Activated naive CD4-positive, alpha-beta T cell treated with anti-CD3 and anti-CD28 coated beads, Interleukin-2, amount 50 U/mL, for 24 hours (primary cell): ENCODE measurements around the gene CAMK4.

Experiments
- H3K27ac Mint-ChIP-seq: one replicate; pipeline ENCODE4 v1.8.0; 2021; ENCODE audit warnings: mild to moderate bottlenecking, mixed read lengths
- H3K27me3 Mint-ChIP-seq: one replicate; pipeline ENCODE4 v1.8.0; 2021; ENCODE audit warnings: mixed read lengths
- H3K36me3 Mint-ChIP-seq: one replicate; pipeline ENCODE4 v1.8.0; 2021; ENCODE audit warnings: mixed read lengths
- H3K4me1 Mint-ChIP-seq: one replicate; pipeline ENCODE4 v1.8.0; 2021; ENCODE audit warnings: mixed read lengths
- H3K4me3 Mint-ChIP-seq: one replicate; pipeline ENCODE4 v1.8.0; 2021; ENCODE audit warnings: mild to moderate bottlenecking, mixed read lengths
- H3K9me3 Mint-ChIP-seq: one replicate; pipeline ENCODE4 v1.8.0; 2021; ENCODE audit warnings: mixed read lengths

The CAMK4 gene

DNA sequence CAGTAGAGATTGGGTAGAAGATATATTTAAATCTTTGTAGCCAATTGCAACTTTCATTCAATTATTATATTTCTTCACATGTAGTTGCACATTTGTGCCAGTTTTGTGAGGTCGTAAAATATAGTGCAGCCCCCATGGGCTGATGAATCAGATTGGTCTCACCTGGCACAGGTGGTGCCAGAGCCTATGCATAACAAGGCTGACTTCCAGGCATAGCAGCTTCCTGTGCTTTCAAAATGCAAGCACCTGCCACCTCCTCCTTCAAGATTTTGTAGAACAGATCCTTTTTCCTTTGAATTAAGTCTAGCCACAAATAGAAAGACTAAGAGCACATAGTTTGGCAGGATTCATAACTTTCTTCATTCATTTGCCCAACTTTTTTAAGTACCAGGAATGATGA lies 201.0 kb downstream of the CAMK4 start:
- no peak overlapping the region for H3K4me3 Mint-ChIP-seq
- H3K4me1 Mint-ChIP-seq: peaks cover 63% of the 10 kb centered on the region
- peaks cover 37% of the 10 kb centered on the region for H3K36me3 Mint-ChIP-seq
- no peak overlapping the region for H3K27ac Mint-ChIP-seq
- no peaks in the 10 kb centered on the region for H3K27me3 Mint-ChIP-seq
- H3K9me3 Mint-ChIP-seq: peaks cover 11% of the 10 kb centered on the region

DNA sequence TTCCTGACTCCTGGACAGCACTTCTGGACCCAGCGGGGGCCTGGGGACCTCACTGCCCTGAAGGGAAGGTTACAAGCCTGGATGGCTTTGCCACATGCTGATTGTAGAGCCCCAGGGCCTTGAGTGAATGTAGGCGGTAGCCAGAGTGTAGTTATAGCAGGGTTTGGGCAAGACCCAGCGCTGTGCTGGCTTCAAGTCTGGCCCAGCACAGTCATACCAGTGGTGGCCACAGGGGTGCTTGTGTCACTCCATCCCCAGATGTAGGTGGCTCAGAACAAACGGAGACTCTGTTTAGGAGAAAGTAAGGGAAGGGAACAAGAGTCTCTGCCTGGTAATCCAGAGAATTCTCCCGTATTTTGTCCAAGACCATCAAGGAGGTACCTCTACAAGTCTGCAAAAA lies 203.6 kb downstream of the CAMK4 start:
- H3K27me3 Mint-ChIP-seq: no peaks in the 10 kb centered on the region
- peaks cover 23% of the 10 kb centered on the region for H3K9me3 Mint-ChIP-seq

DNA sequence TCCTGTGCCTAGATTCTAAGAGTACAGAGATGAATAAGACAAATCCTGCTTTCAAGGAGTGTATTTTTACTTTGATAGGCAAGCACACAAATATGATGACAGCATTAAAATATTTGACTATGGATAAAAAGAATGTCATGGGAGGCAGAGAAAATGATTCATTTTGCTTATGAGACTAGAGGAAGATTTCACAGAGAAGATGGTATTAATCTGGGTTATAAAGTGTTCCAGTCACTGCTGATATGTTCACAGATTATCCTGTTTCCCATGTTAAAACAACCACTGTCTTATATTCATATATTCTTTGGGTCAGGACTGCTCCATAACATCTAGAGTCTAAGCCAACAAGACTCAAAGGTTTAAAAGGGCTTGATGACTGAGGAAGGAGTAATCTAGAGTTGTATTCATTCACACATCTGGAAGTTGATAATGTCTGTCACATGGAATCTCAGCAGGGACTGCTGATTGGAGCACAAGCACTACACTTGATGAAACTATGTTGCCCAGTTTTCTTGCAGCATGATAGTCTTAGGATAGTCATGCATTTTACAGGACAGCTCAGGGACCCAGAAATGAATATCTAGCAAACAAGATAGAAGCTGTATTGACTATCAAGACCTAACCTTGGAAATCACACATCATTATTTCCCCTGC lies 208.8 kb downstream of the CAMK4 start:
- Mint-ChIP-seq H3K4me1 (peaks cover 56% of the 10 kb centered on the region), H3K36me3 (peaks cover 22% of the 10 kb centered on the region), H3K9me3 (peaks cover 23% of the 10 kb centered on the region), H3K27ac (no peak overlapping the region), H3K27me3 (no peaks in the 10 kb centered on the region), H3K4me3 (no peak overlapping the region)

More for the DNA sequence above, 203.6 kb downstream of the CAMK4 start:
- H3K4me1 Mint-ChIP-seq: peaks cover 65% of the 10 kb centered on the region
- H3K4me3 Mint-ChIP-seq: no peak overlapping the region
- no peak overlapping the region for H3K27ac Mint-ChIP-seq
- H3K36me3 Mint-ChIP-seq: peaks cover 31% of the 10 kb centered on the region

DNA sequence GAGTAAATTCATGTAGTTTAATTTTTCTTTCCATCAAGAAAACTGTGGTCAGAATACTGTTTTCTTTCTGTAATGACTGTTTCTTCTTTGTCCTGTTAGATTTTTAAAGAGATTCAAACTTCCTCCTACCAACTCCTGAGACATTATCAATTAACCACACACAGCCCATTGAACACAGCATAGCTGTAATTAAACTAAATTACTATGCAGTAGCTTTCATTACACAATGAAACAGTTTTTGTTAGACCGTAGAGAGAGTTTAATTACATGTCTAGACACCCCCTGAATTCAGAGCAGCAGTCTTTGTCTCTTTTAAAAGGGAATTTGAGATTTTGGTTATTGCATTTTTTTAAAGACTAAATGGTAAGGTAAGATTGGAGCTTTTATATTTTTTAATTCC lies 210.6 kb downstream of the CAMK4 start:
- peaks cover 14% of the 10 kb centered on the region for H3K36me3 Mint-ChIP-seq
- H3K9me3 Mint-ChIP-seq: peaks cover 13% of the 10 kb centered on the region
- H3K4me1 Mint-ChIP-seq: peaks cover 49% of the 10 kb centered on the region
- no peak overlapping the region for H3K27ac Mint-ChIP-seq
- H3K27me3 Mint-ChIP-seq: no peaks in the 10 kb centered on the region
- no peak overlapping the region for H3K4me3 Mint-ChIP-seq

DNA sequence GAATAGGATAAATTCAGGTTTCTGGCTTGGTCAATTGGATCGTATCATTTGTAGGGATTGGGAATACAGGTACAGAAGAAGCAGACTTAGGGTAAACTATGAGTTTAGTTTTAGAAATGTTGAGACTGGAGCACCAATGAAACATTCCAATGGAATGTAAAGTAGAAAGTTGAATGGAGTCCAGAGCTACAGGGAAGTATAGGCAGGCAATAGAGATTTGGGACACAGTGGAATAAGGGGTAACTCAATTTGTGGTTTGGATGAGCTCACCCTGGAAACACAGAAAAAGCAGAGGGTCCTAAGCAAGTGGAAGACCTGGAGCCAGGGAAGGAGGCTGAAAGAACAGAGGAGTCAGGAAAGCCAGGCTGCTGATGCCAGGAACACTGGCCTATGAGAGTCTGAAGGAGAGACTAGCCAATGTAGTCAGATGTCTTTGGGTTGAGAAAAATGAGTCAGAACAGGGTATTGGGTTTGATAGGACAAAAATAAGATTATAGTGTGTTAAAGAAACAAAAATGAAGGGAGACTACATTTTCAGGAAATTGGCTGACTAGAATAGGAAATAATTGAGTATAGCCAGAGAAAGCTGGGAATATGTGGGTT lies 215.4 kb downstream of the CAMK4 start:
- Mint-ChIP-seq H3K4me1 (peaks cover 34% of the 10 kb centered on the region), H3K27me3 (no peaks in the 10 kb centered on the region), H3K4me3 (no peak overlapping the region), H3K9me3 (no peaks in the 10 kb centered on the region), H3K27ac (peak overlapping the region; percentile 32), H3K36me3 (peaks cover 13% of the 10 kb centered on the region)

DNA sequence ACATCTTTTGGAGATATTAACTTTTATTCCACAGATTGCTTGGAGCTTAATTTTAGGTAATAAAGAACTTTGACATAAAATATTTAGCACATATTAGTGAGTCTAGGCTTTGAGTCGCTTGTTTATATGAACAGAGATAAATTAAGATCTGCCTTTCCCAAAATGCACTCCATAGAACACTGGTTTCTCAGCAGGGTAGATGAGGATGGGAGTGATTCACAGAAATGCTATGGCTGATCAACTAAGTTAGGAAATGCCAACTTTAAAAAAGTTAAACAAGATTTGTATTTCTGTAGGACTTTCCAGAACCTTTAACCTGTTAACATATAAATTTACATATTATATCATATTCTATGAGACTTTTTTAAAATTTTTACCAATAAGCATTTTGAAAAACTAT lies 222.9 kb downstream of the CAMK4 start:
- peaks cover 42% of the 10 kb centered on the region for H3K4me1 Mint-ChIP-seq
- H3K9me3 Mint-ChIP-seq: no peaks in the 10 kb centered on the region
- H3K27me3 Mint-ChIP-seq: no peaks in the 10 kb centered on the region
- H3K4me3 Mint-ChIP-seq: no peak overlapping the region
- H3K36me3 Mint-ChIP-seq: peaks cover 18% of the 10 kb centered on the region
- H3K27ac Mint-ChIP-seq: no peak overlapping the region

DNA sequence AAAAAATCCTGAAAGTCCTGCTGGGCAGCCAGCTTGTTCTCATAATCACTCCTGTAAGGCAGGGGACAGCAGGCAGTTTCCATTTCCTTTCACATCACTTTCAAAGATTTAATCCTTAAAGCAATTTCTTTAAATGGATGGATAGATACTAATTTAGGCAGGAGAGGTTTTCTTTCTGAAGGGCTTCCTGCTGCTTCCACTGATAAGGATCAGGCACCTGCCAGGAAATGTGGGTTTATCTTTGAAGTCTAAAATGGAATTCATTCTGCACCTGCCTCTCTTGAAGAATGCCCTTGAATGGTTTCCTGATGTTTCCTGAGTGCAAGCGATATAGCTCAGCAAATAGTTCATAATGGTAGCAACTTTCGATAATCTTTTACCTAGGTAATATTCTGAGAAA lies 223.6 kb downstream of the CAMK4 start:
- Mint-ChIP-seq H3K9me3 (no peaks in the 10 kb centered on the region), H3K36me3 (peaks cover 22% of the 10 kb centered on the region), H3K4me3 (no peak overlapping the region), H3K4me1 (peaks cover 44% of the 10 kb centered on the region), H3K27ac (peak overlapping the region; percentile 59), H3K27me3 (no peaks in the 10 kb centered on the region)

DNA sequence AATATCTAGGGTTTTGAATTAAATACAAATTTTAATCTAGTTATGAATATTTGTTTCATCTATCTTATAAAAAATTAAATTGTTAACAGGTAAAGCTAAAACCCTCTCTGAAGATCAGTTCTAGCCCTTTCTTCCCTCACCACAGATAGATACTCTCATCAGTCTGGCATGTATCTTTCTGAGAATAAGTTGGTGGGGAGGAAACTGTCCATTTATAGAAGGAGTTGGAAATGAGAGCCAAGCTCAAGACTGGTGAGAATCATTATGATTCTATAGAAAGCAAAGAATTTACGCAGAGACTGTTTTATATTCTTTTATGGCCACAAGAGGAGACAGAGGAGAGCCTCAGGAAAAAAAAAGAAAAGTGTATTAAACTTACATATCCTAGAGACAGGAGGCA lies 229.1 kb downstream of the CAMK4 start:
- no peak overlapping the region for H3K4me3 Mint-ChIP-seq
- H3K9me3 Mint-ChIP-seq: no peaks in the 10 kb centered on the region
- no peaks in the 10 kb centered on the region for H3K27me3 Mint-ChIP-seq
- peaks cover 31% of the 10 kb centered on the region for H3K36me3 Mint-ChIP-seq
- H3K27ac Mint-ChIP-seq: peak overlapping the region; percentile 89
- H3K4me1 Mint-ChIP-seq: peaks cover 30% of the 10 kb centered on the region

DNA sequence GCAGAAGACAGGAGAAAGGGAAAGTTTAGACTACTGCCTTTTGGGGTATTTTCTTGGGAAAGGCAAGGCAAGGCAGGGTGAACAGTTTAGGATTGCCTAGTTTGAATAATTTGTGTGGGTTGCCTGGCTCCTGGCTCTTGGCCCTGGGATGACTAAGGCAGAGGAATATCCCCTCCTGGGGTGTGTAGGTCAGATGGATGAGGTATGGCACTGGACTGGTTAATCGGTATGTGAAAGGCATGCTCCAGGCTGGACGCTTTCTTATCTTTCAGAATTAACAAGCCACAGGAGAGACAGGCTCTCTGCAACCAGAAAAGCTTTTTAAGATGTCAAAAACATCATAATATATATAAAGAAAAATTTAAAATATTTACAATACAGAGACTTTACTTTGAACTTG lies 229.6 kb downstream of the CAMK4 start:
- Mint-ChIP-seq H3K27ac (peak overlapping the region; percentile 89), H3K36me3 (peaks cover 35% of the 10 kb centered on the region), H3K9me3 (no peaks in the 10 kb centered on the region), H3K4me3 (no peak overlapping the region), H3K4me1 (peaks cover 33% of the 10 kb centered on the region), H3K27me3 (no peaks in the 10 kb centered on the region)

DNA sequence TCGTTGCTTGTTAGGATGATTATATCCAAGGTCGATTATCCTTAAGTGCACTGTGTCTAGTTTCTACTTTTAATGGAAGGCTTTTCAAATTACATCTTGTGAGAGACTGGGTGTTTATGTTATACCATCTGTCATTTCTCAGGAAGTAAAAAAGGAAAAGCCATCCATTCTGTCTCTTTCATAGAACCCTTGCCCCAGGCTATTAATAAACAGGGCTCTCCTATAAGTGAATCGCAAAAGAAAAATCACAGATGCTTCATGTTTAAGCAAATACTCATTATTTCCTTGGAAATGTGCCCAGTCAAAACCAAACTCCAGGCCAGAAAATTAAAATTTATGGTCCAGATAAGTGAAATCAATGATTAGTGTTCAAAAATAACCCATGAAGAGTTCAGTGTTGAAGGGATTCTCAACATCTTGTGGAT lies 230.0 kb downstream of the CAMK4 start:
- no peaks in the 10 kb centered on the region for H3K9me3 Mint-ChIP-seq
- H3K36me3 Mint-ChIP-seq: peaks cover 39% of the 10 kb centered on the region
- peak overlapping the region; percentile 35 for H3K27ac Mint-ChIP-seq
- H3K4me3 Mint-ChIP-seq: no peak overlapping the region
- H3K27me3 Mint-ChIP-seq: no peaks in the 10 kb centered on the region
- peaks cover 38% of the 10 kb centered on the region for H3K4me1 Mint-ChIP-seq

DNA sequence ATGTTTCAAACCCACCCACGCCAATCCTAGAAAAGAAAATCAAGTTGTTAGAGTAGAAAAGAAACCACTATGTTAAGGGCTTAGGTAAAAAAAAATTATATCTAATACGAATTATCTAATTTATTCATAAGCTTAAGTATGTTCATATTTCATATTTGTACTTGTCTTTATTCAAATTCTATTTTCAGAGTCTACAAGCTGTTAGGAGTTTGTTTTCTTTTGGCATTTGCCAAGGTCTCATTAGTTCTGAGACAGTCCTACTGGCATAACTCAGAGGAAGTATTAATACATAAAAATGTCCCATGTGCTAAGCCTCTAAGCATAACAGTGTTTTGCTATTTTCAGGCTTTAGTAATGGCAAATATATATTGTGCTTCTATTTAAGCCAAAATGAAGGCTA lies 230.6 kb downstream of the CAMK4 start:
- Mint-ChIP-seq H3K27ac (peak overlapping the region; percentile 35), H3K36me3 (peaks cover 37% of the 10 kb centered on the region), H3K4me1 (peaks cover 41% of the 10 kb centered on the region), H3K4me3 (no peak overlapping the region), H3K27me3 (no peaks in the 10 kb centered on the region), H3K9me3 (no peaks in the 10 kb centered on the region)

DNA sequence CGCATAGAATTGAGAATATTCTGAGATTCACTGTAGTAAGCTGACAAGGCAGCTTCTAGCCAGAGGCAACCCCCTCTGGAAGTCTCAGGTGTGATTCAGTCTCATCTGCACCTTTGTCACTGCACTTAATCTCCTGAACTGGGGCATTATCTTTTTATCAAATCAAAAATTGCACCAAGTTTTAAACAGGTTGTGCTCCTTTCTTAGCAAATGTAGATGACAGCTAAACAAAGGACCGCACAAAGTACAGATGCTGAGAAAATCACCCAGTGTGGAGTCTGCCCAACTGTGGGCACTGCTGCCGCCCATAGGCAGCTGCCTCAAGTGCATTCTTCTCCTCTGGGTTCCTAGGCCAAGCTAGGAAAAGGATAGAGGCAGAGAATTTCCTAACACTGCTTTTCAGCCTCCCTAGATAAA lies 237.1 kb downstream of the CAMK4 start:
- Mint-ChIP-seq H3K36me3 (peaks cover 43% of the 10 kb centered on the region), H3K4me3 (no peak overlapping the region), H3K27me3 (no peaks in the 10 kb centered on the region)

DNA sequence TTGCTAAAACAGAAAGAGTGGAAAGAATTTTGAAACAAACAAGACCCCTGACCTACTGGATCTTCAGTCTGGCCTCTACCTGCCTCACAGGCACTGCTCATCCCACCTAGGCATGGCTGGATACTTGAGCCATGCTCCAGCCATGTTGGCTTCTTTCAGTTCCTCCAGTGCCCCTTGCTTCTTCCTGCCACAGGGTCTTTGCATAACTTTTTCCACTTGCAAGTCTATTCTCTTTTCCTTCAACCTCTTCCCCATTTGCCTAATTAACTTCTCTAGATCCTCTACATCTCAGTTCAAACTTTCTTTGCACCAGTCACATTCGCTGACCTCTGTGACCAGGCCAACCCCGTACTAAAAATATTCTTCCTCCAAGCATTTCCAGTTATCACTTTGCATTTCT lies 237.8 kb downstream of the CAMK4 start:
- Mint-ChIP-seq H3K27me3 (no peaks in the 10 kb centered on the region), H3K27ac (peak overlapping the region; percentile 53), H3K4me1 (peaks cover 37% of the 10 kb centered on the region), H3K9me3 (no peaks in the 10 kb centered on the region), H3K4me3 (peak overlapping the region; percentile 8), H3K36me3 (peaks cover 43% of the 10 kb centered on the region)

More for the DNA sequence above, 237.1 kb downstream of the CAMK4 start:
- Mint-ChIP-seq H3K4me1 (peaks cover 36% of the 10 kb centered on the region), H3K27ac (peak overlapping the region; percentile 14), H3K9me3 (no peaks in the 10 kb centered on the region)

DNA sequence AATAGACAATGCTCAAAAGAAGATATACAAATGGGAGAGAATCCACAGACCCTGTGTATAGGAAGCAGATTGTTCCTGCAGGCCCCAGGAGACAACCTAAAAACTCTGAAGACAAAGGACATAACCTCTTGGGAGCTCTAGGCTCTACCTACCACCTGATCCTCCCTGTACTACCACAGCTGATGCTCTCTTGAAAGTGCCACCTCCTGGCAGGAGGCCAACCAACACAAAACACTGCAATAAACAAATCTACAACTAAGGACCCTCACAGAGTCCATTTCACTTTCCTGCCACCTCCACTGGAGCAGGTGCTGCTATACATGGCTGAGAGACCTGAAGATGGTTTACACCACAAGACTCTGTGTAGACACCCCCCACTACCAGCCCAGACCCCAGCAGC lies 239.1 kb downstream of the CAMK4 start:
- no peak overlapping the region for H3K4me3 Mint-ChIP-seq
- no peak overlapping the region for H3K27ac Mint-ChIP-seq
- no peaks in the 10 kb centered on the region for H3K27me3 Mint-ChIP-seq
- H3K36me3 Mint-ChIP-seq: peaks cover 35% of the 10 kb centered on the region
- no peaks in the 10 kb centered on the region for H3K9me3 Mint-ChIP-seq
- H3K4me1 Mint-ChIP-seq: peaks cover 37% of the 10 kb centered on the region

DNA sequence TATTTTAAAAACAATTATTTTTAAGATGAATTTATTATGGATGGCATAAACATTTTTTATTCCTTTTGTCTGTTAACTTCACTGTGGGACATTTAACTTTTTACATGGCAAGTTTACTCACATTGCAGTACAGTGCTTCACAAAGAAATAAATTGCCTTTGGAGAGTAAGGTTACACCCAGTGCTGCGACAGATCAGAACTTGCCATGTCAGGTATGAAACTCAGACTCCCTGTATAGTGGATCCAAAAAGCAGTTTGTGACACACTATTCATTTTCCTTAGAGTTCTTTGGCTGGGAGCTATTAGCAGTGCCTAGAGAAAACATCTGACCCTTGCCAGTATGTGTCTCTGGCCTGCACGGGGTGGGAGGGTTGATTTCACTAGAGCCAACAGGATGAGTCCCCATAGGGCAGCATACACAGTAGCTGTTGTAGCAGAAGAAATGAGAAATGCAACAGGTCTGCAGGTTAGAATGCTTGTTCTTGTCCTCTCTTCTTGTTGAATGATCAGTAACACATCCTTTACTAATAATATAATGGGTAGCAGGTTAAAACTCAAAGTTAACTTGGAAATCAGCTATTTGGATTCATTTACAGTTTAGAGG lies 245.2 kb downstream of the CAMK4 start:
- H3K4me1 Mint-ChIP-seq: peaks cover 14% of the 10 kb centered on the region

DNA sequence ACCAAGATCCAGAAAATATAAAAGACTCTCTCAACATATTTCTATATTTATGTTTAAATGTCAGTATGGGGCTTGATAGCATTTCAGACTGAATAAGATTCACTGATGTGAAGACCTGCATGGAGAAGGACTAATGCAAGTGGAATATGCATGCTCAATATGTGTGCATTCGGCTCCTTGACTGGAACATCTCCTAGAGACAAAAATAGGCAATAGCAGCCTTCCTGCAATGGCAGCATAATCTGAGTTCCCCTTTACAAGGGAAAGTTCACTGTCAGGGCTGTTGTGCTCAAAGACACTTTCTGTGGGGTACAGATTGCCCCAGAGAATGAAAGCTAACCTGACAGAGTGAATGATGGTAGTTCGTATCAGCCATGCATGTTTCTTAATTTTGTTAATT lies 245.7 kb downstream of the CAMK4 start:
- no peak overlapping the region for H3K4me3 Mint-ChIP-seq
- peaks cover 13% of the 10 kb centered on the region for H3K4me1 Mint-ChIP-seq
- H3K36me3 Mint-ChIP-seq: peaks cover 9% of the 10 kb centered on the region
- H3K27me3 Mint-ChIP-seq: no peaks in the 10 kb centered on the region
- H3K27ac Mint-ChIP-seq: no peak overlapping the region
- no peaks in the 10 kb centered on the region for H3K9me3 Mint-ChIP-seq

More for the DNA sequence above, 245.2 kb downstream of the CAMK4 start:
- H3K9me3 Mint-ChIP-seq: no peaks in the 10 kb centered on the region
- H3K27ac Mint-ChIP-seq: no peak overlapping the region
- peaks cover 9% of the 10 kb centered on the region for H3K36me3 Mint-ChIP-seq
- no peaks in the 10 kb centered on the region for H3K27me3 Mint-ChIP-seq
- H3K4me3 Mint-ChIP-seq: no peak overlapping the region
